Activated naive CD8-positive, alpha-beta T cell treated with anti-CD3 and anti-CD28 coated beads for 36 hours (primary cell): ENCODE results near the gene C10orf143. TPM values are rescaled to one million over a fixed set of nuclear protein-coding genes. Genes with fewer than 3 reads are reported as not detected.

Experiments used
- DNase-seq: peaks from one replicate; pipeline ENCODE4 v3.0.0; 2021
- H3K27ac Mint-ChIP-seq: one replicate; pipeline ENCODE4 v1.8.0; 2022; ENCODE audit warnings: mild to moderate bottlenecking, moderate library complexity, mixed read lengths
- H3K27me3 Mint-ChIP-seq: one replicate; pipeline ENCODE4 v1.8.0; 2022; ENCODE audit warnings: mild to moderate bottlenecking, mixed read lengths
- H3K36me3 Mint-ChIP-seq: one replicate; pipeline ENCODE4 v1.8.0; 2021; ENCODE audit warnings: mild to moderate bottlenecking, mixed read lengths
- H3K4me1 Mint-ChIP-seq: one replicate; pipeline ENCODE4 v1.8.0; 2021; ENCODE audit warnings: mixed read lengths
- H3K4me3 Mint-ChIP-seq: one replicate; pipeline ENCODE4 v1.8.0; 2022; ENCODE audit warnings: mild to moderate bottlenecking, moderate library complexity, mixed read lengths
- H3K9me3 Mint-ChIP-seq: one replicate; pipeline ENCODE4 v1.8.0; 2022; ENCODE audit warnings: mixed read lengths
- total RNA-seq, 2 experiments: library from RNA; stranded (reverse); gene quantifications; one replicate each; pipeline ENCODE4 v1.2.3, GENCODE V29; 2021

Gene C10orf143
- total RNA-seq, 2 experiments from 2014 or later = 3.3 to 3.8 TPM

GRCh38 chr10:130023454-130024230 is 87.0 kb downstream of the C10orf143 start:
- peaks cover 2% of the 10 kb centered on the region for H3K4me1 Mint-ChIP-seq
- no peak overlapping the region for H3K27ac Mint-ChIP-seq
- no peak for DNase-seq
- H3K9me3 Mint-ChIP-seq = no peaks in the 10 kb centered on the region
- H3K36me3 Mint-ChIP-seq = no peaks in the 10 kb centered on the region
- H3K27me3 Mint-ChIP-seq = no peaks in the 10 kb centered on the region
- no peak overlapping the region for H3K4me3 Mint-ChIP-seq

- H3K4me3 Mint-ChIP-seq = no peak overlapping the region
- H3K4me1 Mint-ChIP-seq = peaks cover 7% of the 10 kb centered on the region
- DNase-seq = no peak
- no peak overlapping the region for H3K27ac Mint-ChIP-seq
- no peaks in the 10 kb centered on the region for H3K27me3 Mint-ChIP-seq
- no peaks in the 10 kb centered on the region for H3K36me3 Mint-ChIP-seq
- no peaks in the 10 kb centered on the region for H3K9me3 Mint-ChIP-seq
Observed at GRCh38 chr10:130022511-130023299, 87.9 kb downstream of the C10orf143 start.

GRCh38 chr10:130022086-130022485 is 88.5 kb downstream of the C10orf143 start:
- no peak for DNase-seq
- Mint-ChIP-seq H3K9me3 (no peaks in the 10 kb centered on the region), H3K36me3 (no peaks in the 10 kb centered on the region), H3K27me3 (no peaks in the 10 kb centered on the region), H3K4me3 (no peak overlapping the region), H3K27ac (no peak overlapping the region), H3K4me1 (peaks cover 7% of the 10 kb centered on the region)

- DNase-seq = no peak
- H3K4me3 Mint-ChIP-seq = no peak overlapping the region
Observed at GRCh38 chr10:130021383-130021950, 89.2 kb downstream of the C10orf143 start.

GRCh38 chr10:130020651-130021382 is 89.8 kb downstream of the C10orf143 start:
- Mint-ChIP-seq H3K27ac (no peak overlapping the region), H3K36me3 (no peaks in the 10 kb centered on the region), H3K27me3 (no peaks in the 10 kb centered on the region), H3K4me3 (no peak overlapping the region), H3K9me3 (no peaks in the 10 kb centered on the region), H3K4me1 (peaks cover 7% of the 10 kb centered on the region)
- DNase-seq = no peak

More at GRCh38 chr10:130021383-130021950, 89.2 kb downstream of the C10orf143 start:
- no peaks in the 10 kb centered on the region for H3K36me3 Mint-ChIP-seq
- peaks cover 7% of the 10 kb centered on the region for H3K4me1 Mint-ChIP-seq
- no peaks in the 10 kb centered on the region for H3K9me3 Mint-ChIP-seq
- H3K27me3 Mint-ChIP-seq = no peaks in the 10 kb centered on the region
- H3K27ac Mint-ChIP-seq = no peak overlapping the region

GRCh38 chr10:130018730-130019185 is 91.9 kb downstream of the C10orf143 start:
- H3K36me3 Mint-ChIP-seq = no peaks in the 10 kb centered on the region
- no peaks in the 10 kb centered on the region for H3K9me3 Mint-ChIP-seq
- no peak overlapping the region for H3K4me3 Mint-ChIP-seq
- no peak overlapping the region for H3K27ac Mint-ChIP-seq
- H3K4me1 Mint-ChIP-seq = peaks cover 7% of the 10 kb centered on the region
- DNase-seq = no peak
- no peaks in the 10 kb centered on the region for H3K27me3 Mint-ChIP-seq

GRCh38 chr10:130018265-130018664 is 92.4 kb downstream of the C10orf143 start:
- Mint-ChIP-seq H3K27ac (no peak overlapping the region), H3K4me1 (peaks cover 7% of the 10 kb centered on the region), H3K27me3 (no peaks in the 10 kb centered on the region), H3K36me3 (no peaks in the 10 kb centered on the region), H3K9me3 (no peaks in the 10 kb centered on the region), H3K4me3 (no peak overlapping the region)
- peak; percentile 11 for DNase-seq

- no peak overlapping the region for H3K4me3 Mint-ChIP-seq
- H3K9me3 Mint-ChIP-seq = no peaks in the 10 kb centered on the region
- no peaks in the 10 kb centered on the region for H3K36me3 Mint-ChIP-seq
Observed at GRCh38 chr10:130017631-130018022, 93.0 kb downstream of the C10orf143 start.

GRCh38 chr10:130016993-130017630 is 93.5 kb downstream of the C10orf143 start:
- H3K4me3 Mint-ChIP-seq = no peak overlapping the region
- no peak overlapping the region for H3K27ac Mint-ChIP-seq
- H3K36me3 Mint-ChIP-seq = no peaks in the 10 kb centered on the region
- no peak for DNase-seq
- H3K4me1 Mint-ChIP-seq = peaks cover 7% of the 10 kb centered on the region
- H3K27me3 Mint-ChIP-seq = no peaks in the 10 kb centered on the region
- no peaks in the 10 kb centered on the region for H3K9me3 Mint-ChIP-seq

More at GRCh38 chr10:130017631-130018022, 93.0 kb downstream of the C10orf143 start:
- peaks cover 7% of the 10 kb centered on the region for H3K4me1 Mint-ChIP-seq
- no peak overlapping the region for H3K27ac Mint-ChIP-seq
- DNase-seq = no peak
- no peaks in the 10 kb centered on the region for H3K27me3 Mint-ChIP-seq

GRCh38 chr10:130016095-130016494 is 94.5 kb downstream of the C10orf143 start:
- no peak overlapping the region for H3K27ac Mint-ChIP-seq
- H3K36me3 Mint-ChIP-seq = no peaks in the 10 kb centered on the region
- DNase-seq = no peak
- H3K9me3 Mint-ChIP-seq = no peaks in the 10 kb centered on the region
- peaks cover 5% of the 10 kb centered on the region for H3K4me1 Mint-ChIP-seq
- no peak overlapping the region for H3K4me3 Mint-ChIP-seq
- no peaks in the 10 kb centered on the region for H3K27me3 Mint-ChIP-seq

- no peaks in the 10 kb centered on the region for H3K9me3 Mint-ChIP-seq
- no peak for DNase-seq
- H3K27ac Mint-ChIP-seq = no peak overlapping the region
- no peaks in the 10 kb centered on the region for H3K27me3 Mint-ChIP-seq
- peaks cover 5% of the 10 kb centered on the region for H3K4me1 Mint-ChIP-seq
- H3K36me3 Mint-ChIP-seq = no peaks in the 10 kb centered on the region
- no peak overlapping the region for H3K4me3 Mint-ChIP-seq
Observed at GRCh38 chr10:130015075-130015695, 95.4 kb downstream of the C10orf143 start.

GRCh38 chr10:130014263-130015074 is 96.2 kb downstream of the C10orf143 start:
- Mint-ChIP-seq H3K36me3 (no peaks in the 10 kb centered on the region), H3K4me3 (no peak overlapping the region), H3K27me3 (no peaks in the 10 kb centered on the region), H3K9me3 (no peaks in the 10 kb centered on the region), H3K4me1 (peaks cover 5% of the 10 kb centered on the region), H3K27ac (no peak overlapping the region)
- no peak for DNase-seq
